Subcutaneous adipose tissue (tissue), 4 donors: ENCODE results near the gene SDSL. TPM values are rescaled to one million over a fixed set of nuclear protein-coding genes. Genes with fewer than 3 reads are reported as not detected.

Experiments
- total RNA-seq, 4 donors: library from RNA; depleted of rRNA; stranded (reverse); fragments of >200 nt; gene quantifications; one replicate each; pipeline ENCODE4 v1.1.0, GENCODE V29; 2016
- TF ChIP-seq, protein P1 (sequence below): fragments of 450-650 bp; IDR thresholded peaks from one replicate; pipeline ENCODE4 v1.5.1; 2016; ENCODE audit warnings: low read depth, mild to moderate bottlenecking, control low read depth, antibody characterized with exemption, moderate library complexity

SDSL gene
- total RNA-seq: 10 to 100 TPM in 1 of 4 donors, 1 to 10 TPM in 3; 2.9 to 12.1 (median 6.3) TPM

- TF ChIP-seq, protein P1, sequence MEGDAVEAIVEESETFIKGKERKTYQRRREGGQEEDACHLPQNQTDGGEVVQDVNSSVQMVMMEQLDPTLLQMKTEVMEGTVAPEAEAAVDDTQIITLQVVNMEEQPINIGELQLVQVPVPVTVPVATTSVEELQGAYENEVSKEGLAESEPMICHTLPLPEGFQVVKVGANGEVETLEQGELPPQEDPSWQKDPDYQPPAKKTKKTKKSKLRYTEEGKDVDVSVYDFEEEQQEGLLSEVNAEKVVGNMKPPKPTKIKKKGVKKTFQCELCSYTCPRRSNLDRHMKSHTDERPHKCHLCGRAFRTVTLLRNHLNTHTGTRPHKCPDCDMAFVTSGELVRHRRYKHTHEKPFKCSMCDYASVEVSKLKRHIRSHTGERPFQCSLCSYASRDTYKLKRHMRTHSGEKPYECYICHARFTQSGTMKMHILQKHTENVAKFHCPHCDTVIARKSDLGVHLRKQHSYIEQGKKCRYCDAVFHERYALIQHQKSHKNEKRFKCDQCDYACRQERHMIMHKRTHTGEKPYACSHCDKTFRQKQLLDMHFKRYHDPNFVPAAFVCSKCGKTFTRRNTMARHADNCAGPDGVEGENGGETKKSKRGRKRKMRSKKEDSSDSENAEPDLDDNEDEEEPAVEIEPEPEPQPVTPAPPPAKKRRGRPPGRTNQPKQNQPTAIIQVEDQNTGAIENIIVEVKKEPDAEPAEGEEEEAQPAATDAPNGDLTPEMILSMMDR: no peak
Observed at GRCh38 chr12:113422030-113422885, at the start of gene SDSL. TSS of gene SDSL (plus strand) at chr12:113422380. CDS start at chr12:113427983, 5,603 bp downstream.

DNA sequence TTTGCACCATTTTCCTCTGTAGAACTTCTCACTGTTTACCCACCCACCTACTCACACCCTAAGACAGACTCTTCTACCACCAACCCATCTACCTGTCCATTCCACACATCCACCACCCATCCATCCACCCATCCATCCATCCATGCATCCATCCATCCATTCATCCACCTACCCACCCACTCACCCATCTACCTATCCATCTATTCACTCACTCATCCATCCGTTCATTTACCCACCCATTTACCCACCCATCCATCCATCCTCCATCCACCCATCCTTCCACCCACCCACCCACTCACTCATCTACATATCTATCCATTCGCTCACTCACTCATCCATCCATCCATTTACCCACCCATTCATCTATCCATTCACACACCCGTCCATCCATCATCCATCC is 48.7 kb upstream of the SDSL start:
- TF ChIP-seq, protein P1: no peak

- TF ChIP-seq, protein P1: no peak
Observed at GRCh38 chr12:113373969-113374368, 48.2 kb upstream of the SDSL start.

GRCh38 chr12:113374823-113375428 is 47.3 kb upstream of the SDSL start:
- TF ChIP-seq, protein P1: no peak

GRCh38 chr12:113378291-113378690 is 43.9 kb upstream of the SDSL start:
- TF ChIP-seq, protein P1: no peak

- TF ChIP-seq, protein P1: no peak
Observed at GRCh38 chr12:113381220-113381619, 41.0 kb upstream of the SDSL start.

GRCh38 chr12:113382206-113382605 is 40.0 kb upstream of the SDSL start:
- TF ChIP-seq, protein P1: no peak
